ENCODE measurements around the gene SPACA4.

The SPACA4 gene

GRCh38 chr19:48635966-48636858 is 29.7 kb downstream of the SPACA4 start:
- peak; percentile 29 for DNase-seq

DNA sequence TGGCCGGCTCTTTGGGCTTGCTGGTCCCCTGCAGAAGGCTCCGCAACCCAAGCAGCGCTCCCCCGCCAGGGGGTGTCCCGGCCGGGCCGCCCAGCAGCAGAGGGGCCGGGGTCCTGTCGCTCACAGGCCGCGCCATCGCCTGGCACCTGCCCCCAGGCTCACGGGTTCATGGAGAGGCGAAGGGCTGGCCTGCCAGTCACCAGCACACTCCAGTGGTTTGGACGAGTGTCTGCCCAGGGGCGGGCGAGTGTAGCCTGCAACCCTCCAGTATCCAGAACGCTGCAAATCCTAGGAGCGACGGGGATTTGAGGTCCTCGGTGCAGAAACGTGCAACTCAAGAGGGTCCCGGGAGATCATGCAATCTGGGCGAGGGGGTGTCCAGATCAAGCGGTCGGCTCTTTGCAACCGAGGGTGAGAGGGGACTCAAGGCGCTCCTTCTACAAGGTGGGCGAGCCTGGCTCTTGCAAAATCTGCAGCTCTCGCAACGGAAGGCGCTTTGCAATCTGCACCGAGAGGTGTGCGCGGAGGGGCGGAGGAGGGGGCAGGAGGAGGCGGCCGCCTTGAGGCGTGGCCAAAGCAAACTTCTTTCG is 30.4 kb downstream of the SPACA4 start, which contains the start of gene DBP:
TSS of gene DBP (minus strand) at position 521 of the 590 bp plus-strand sequence. CDS start at position 136, 385 bp downstream.
- peak; percentile 26 for DNase-seq

DNA sequence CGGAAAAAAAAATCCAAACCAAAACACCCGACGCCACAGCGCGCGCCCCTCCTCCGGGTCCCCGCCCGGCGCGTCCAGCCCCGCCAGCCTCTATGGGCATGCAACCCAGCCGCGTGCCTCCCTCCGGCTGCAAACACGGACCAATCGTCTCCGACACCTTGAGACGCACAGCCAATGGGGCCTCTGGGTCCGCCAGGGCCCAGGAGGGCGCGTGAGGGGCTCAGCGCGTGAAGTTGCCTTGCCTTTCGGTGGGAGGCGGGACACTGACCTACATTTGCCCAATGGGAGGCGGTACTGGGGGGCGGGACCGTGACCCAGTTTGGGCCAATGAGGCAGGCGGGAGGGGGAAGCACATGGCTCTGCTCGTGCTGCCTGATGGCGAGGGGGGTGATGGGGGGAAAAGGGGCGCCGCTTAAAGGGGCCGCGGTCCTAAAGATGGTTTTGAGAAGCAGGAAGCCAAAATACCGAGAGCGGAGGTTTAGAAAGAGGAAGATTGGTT is 31.0 kb downstream of the SPACA4 start:
- peak; percentile 100 for DNase-seq

DNA sequence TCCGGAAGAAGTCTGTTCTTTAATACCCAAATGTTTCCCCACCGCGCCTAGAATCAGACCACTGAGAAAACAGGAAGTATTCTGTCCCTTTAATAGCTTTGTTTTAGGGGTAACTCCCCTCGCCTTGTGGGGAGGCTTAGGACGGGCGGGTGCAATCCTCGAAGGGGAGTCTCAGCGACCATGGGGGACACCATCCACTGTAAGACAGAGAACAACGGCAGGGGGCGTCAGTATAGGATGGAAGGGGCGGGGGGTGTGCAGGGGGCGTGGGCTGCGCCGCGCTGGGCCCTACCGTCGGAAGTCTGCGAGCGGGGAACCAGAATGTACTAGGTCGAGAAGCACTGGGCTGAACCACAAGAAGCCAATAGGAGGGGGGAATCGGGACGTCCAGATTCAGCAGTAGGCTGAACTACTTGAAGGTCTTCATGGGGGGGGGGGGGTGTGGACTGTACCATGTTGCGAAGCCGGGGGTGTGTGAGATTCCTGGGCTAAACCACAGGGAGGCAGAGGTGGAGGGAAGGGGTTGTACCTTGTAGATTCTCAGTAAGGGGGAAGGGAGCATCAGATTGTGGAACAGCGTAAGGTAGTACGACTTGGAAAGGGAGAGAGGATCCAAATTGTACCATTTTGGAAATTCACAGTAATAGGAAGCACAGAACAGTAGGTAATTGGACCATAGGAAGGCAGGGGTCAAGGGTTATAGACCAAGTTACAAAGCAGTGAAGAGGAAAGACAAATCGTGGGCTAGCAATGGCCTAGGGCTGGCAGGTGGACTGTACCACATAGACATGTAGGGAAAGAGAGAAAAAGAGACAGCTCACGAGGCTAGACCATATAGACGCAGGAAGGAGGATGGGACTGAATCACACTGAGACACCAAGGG is 31.6 kb downstream of the SPACA4 start:
- peak; percentile 80 for DNase-seq

- no peak for DNase-seq
Observed at GRCh38 chr19:48638831-48639381, 32.4 kb downstream of the SPACA4 start.

DNA sequence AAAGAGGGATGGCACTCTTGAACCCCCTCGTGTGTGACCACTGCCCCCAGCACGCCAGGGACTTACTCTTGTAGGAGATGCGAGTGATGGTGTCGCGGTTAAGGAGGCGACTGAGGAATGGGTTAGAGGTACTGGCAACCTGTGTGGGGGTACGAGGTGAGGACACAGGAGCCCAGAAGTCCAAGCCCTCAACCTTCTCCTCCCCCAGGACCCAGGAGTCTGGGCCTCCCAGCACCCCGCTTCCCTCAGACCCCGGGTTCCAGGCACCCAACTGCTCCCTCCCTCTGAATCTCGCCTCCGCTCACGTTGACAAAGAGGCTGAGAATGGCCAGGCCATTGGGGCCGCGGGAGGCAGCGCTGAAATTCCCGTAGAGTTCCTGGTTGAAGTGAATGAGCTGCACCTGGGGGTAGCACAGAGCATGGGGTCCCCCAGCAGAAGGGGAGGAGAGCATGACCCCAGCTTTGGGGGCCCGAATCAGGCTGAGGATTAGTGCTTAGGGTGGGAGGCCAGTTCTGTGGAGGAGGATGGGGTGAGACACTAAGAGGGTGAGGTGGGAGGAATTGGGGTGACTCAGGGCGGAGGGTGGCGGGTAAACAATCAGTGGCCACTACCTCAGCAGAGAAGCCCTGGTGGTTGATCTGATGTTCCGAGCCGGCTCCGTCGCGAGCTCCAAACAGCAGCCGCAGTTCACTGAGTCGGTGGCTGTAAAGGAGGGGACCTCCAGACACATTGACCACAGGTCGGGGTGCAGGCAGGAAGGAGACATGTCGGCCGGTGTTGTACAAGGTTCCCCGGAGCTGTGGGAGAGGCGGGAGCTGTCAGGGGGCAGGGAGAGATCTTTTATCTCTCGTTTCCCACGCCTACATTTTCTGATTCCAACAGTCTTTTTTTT is 33.2 kb downstream of the SPACA4 start:
- no peak for DNase-seq

- DNase-seq = no peak
Observed at GRCh38 chr19:48641850-48642249, 35.3 kb downstream of the SPACA4 start.

DNA sequence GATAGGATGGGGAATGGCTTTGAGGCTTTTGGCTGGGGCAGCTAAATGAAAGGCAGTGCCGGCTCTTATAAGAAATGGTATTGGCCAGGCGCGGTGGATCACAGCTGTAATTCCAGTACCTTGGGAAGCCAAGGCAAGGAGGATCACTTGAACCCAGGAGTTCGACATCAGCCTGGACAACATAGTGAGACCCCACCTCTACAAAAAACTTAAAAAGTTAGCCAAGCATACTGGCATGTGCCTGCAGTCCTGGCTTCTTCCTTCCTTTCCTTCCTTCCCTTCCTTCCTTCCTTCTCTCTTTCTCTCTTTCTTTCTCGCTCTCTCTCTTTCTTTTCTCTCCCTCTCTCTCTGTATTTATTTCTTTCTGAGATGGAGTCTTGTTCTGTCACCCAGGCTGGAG is 36.3 kb downstream of the SPACA4 start:
- no peak for DNase-seq

DNA sequence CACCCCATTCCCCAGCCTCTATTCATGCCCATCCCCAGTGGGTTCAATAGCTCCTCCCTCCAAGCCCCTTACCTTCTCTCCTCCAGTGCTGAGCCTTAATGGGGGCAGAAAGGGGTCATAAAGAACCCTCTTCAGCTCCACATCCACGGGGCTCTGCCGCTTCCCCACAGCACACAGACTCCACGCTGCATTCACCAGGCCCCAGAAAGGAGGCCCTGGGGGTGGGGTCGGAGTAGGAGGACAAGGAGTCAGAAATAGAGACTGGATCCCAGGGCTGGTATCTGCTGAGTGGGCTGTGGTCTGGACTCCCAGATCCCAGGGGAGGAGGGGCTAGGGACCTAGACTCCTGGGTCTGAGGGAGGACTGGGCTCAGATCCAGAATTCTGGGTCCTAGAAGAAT is 37.8 kb downstream of the SPACA4 start:
- DNase-seq = no peak

- DNase-seq = peak; percentile 72
Observed at GRCh38 chr19:48644839-48645619, 38.5 kb downstream of the SPACA4 start.

DNA sequence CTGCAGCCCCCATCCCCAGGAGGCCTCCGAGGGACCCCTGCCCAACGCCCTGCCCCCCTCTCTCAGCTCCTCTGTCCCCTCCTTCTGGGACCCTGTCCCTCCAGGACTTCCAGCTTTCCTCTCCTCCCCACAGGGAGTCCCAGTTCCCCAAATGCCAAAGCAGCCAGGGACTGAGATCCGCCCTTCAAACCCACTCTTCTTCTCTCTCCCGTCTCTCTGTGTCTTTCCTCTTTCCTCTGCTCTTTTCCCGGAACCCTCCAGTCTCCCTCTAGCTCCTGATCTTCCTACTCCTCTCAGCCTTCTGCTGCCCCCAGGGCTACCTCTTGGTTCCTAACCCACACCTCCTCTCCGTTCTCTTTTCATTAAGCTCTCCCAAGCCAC is 39.1 kb downstream of the SPACA4 start:
- no peak for DNase-seq

DNA sequence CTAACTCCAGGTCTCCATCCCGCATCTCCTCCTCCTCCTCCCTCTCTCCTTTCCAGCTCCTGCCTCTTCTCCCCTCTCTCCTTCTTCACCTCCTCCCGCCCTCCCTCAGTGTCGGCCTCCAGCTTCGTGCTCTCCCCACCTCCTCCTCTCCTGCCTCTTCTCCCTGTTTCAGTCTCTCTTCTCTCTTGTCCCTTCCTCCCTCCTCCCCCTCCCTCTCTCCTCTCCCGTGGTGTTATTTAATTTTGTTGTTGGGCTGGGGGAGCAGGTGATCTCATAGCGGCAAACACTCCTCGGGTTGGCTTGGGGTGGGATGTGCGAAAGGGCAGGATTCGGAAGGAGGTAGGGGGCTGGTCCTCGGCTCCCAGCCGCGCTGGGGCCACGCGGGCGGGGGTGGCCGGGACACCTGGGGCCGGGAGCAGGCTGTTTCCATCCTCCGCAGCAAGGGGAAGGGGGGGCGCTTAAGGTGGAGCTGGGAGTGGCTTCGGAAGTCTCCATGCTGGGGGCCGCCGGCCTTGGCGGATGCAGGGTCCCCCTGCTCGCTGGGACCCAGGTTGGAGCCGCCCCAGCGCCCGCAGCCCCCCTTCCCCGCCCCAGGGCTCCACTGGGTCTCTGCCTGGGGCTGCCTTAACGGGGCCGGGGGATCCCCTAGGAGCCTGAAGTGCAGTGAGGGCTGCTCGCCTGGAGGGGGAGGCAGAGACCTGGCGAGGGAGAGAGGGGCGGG is 39.6 kb downstream of the SPACA4 start, which contains the start of gene CA11:
TSS of gene CA11 (minus strand) at position 187 of the 721 bp plus-strand sequence. CDS start 555 bp downstream, outside the sequence.
- DNase-seq = peak; percentile 91

DNA sequence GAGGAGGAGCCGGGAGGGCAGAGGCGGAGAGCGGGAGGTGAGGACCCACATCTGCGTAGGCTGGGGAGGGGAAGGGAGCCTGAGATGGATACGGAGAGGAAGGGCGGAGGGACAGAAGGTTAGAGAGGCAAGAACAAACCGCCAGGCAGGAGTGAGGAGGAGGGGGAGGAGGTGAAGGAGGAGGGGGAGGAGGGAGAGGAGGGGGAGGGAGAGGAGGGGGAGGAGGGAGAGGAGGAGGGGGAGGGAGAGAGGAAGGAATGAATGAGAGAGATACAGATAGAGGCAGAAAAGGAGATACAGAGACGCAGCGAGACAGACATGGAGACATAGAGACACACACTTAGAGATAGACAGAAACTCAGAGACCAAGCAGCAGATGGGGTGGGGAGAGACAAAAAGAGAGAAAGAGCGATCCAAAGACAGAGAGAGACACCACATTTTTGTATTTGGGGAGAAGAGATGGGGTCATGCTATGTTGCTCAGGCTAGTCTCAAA is 40.2 kb downstream of the SPACA4 start:
- no peak for DNase-seq

GRCh38 chr19:48648134-48648533 is 41.6 kb downstream of the SPACA4 start:
- DNase-seq = no peak

DNA sequence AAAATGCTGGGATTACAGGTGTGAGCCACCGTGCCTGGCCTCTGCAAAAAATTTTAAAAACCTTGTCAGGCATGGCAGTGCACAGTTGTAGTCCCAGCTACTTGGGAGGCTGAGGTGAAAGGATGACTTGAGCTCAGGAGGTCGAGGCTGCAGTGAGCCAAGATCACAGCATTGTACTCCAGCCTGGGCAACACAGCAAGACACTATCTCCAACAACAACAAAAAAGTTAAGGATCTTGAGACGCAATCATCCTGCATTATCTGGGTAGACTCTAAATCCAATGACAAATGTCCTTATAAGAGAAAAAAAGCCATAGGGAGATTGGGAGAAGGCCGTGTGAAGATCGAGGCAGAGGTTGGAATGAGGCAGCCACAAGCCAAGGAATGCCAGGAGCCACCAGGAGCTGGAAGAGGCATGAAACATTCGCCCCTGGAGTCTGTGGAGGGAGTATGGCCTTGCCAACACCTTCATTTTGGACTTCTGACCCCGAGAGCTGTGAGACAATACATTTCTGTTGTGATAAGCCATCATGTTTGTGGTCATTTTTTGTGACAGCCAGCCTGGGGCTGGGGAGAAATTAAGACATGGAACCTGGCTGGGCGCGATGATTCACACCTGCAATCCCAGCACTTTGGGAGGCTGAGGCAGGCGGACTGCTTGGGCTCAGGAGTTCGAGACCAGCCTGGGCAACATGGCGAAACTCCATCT is 44.6 kb downstream of the SPACA4 start:
- DNase-seq = no peak

- no peak for DNase-seq
Observed at GRCh38 chr19:48651683-48652048, 45.1 kb downstream of the SPACA4 start.

- DNase-seq = no peak
Observed at GRCh38 chr19:48654299-48655059, 47.9 kb downstream of the SPACA4 start.

- no peak for DNase-seq
Observed at GRCh38 chr19:48656840-48657474, 50.4 kb downstream of the SPACA4 start.
